Astrocyte (in vitro differentiated cells and primary cell): ENCODE measurements around the gene LRBA.

Experiments used
- EZH2 ChIP-seq: IDR thresholded peaks from 2 replicates; pipeline ENCODE4 v1.6.1; 2012; ENCODE audit warnings: mild to moderate bottlenecking, low read length, inconsistent platforms; ENCODE audit not compliant: insufficient read depth
- TF ChIP-seq, protein P1 (sequence below): IDR thresholded peaks from 2 replicates; pipeline ENCODE4 v1.5.1; 2011; ENCODE audit warnings: low read depth, mild to moderate bottlenecking, inconsistent platforms, low read length, moderate library complexity; ENCODE audit not compliant: insufficient read depth

DNA sequence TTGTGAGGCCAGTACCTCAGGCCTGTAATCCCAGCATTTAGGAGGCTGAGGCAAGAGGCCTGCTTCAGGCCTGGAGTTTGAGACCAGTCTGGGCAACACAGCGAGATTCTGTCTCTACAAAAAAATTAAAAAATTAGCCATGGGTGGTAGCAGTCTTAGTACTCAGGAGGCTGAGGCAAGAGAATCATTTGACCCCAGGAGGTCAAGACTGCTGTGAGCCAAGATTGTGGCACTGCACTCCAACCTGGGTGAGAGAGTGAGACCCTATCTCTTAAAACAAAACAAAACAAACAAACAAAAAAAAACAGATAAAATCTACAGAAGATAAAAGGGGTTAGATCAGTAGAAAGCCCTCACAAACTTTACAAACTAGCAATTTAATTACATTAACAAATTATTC is 352.4 kb downstream of the LRBA start:
- TF ChIP-seq, protein P1, sequence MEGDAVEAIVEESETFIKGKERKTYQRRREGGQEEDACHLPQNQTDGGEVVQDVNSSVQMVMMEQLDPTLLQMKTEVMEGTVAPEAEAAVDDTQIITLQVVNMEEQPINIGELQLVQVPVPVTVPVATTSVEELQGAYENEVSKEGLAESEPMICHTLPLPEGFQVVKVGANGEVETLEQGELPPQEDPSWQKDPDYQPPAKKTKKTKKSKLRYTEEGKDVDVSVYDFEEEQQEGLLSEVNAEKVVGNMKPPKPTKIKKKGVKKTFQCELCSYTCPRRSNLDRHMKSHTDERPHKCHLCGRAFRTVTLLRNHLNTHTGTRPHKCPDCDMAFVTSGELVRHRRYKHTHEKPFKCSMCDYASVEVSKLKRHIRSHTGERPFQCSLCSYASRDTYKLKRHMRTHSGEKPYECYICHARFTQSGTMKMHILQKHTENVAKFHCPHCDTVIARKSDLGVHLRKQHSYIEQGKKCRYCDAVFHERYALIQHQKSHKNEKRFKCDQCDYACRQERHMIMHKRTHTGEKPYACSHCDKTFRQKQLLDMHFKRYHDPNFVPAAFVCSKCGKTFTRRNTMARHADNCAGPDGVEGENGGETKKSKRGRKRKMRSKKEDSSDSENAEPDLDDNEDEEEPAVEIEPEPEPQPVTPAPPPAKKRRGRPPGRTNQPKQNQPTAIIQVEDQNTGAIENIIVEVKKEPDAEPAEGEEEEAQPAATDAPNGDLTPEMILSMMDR, result no peak
- TF ChIP-seq EZH2, result no peak
